ENCODE measurements around the gene SRGAP2B. TPM values are rescaled to one million over a fixed set of nuclear protein-coding genes. Genes with fewer than 3 reads are reported as not detected.
A peak's percentile ranks its signal among the peaks of the same experiment; 100 is the strongest.
"Not testable (repeated sequence)": the region's sequence is repeated elsewhere in the genome, so short reads cannot be mapped to it uniquely, and the experiment has no call there.

The SRGAP2B gene
- polyA plus RNA-seq, 4 donors, result 1.4 to 6.8 (median 4.2) TPM

DNA sequence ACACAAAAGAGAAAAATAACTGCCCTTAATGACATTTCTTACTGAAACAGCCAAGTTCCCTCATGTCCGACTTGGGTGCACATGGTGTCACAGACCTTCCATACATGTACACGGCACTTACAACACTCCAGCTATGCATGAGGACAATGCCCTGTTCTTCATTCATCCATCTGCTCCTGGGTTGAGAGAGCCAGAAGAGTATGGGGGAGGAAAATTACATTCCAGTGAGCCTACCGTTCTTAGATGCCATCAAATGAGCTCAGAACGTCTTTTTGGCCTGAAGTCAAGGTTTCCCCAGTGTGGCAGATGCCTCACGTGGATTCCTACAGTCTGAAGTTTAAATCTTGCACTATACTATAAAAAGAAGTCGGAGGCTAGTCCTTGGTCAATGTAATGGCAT lies 194.3 kb downstream of the SRGAP2B start:
- H3K36me3 ChIP-seq (ENCODE audit: control insufficient read depth in 3 of 3, insufficient read depth in 2 of 3, low read depth in 1 of 3, low read length in 3 of 3); FAIRE-seq; H3K9me3 ChIP-seq (ENCODE audit: control insufficient read depth in 2 of 2, insufficient read depth in 1 of 2, low read depth in 1 of 2, low read length in 1 of 2); H3K27ac ChIP-seq (ENCODE audit: low read depth in 1 of 3, low read length in 2 of 3); H3K4me1 ChIP-seq (ENCODE audit: control insufficient read depth in 3 of 3, insufficient read depth in 2 of 3, low read depth in 1 of 3, low read length in 2 of 3); H3K27me3 ChIP-seq (ENCODE audit: control insufficient read depth in 3 of 3, insufficient read depth in 3 of 3, low read length in 3 of 3); H3K4me3 ChIP-seq (ENCODE audit: low read depth in 1 of 3, low read length in 3 of 3); DNase-seq: not testable (repeated sequence)
- WGBS, 3 donors, result no CpG with 5 or more reads among the region's 6 CpGs

DNA sequence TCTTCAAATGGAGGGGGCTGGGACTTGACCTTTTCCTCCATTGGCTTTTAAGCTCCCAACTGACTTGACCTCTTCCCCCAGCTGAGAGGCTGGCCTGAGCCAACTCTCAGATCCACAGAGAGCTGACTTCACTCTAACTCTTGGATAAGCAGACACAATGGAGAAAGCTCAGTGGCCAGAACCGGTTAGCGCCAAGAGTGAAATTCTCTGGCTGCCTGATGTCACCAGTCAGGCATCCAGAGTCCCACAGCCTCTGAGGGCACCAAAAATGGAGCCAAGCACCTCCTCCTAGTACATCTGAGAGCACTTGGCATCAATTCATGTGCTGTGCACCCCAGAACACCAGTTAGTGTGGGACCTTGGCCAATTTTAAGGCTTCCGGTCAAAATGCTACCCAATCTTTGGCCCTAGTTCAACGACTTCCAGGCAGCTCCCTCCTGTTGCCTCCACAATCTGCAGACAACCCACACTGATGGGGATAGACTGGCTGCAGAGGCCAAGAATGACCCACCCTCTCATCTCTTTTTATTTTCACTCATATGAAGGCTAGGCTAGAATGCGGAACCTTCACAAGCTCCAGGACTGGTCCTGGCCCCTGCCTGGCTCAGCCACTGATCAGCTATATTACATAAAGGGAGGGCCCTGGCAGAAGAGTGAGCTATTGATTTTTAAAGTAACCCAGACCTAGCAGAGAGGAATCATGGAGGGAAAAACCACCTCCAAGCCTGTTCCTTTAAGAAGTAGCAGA lies 200.5 kb downstream of the SRGAP2B start:
- H3K4me1 ChIP-seq (ENCODE audit: control insufficient read depth in 3 of 3, insufficient read depth in 2 of 3, low read depth in 1 of 3, low read length in 2 of 3); DNase-seq; H3K36me3 ChIP-seq (ENCODE audit: control insufficient read depth in 3 of 3, insufficient read depth in 2 of 3, low read depth in 1 of 3, low read length in 3 of 3); FAIRE-seq; H3K27me3 ChIP-seq (ENCODE audit: control insufficient read depth in 3 of 3, insufficient read depth in 3 of 3, low read length in 3 of 3); H3K4me3 ChIP-seq (ENCODE audit: low read depth in 1 of 3, low read length in 3 of 3); H3K27ac ChIP-seq (ENCODE audit: low read depth in 1 of 3, low read length in 2 of 3); H3K9me3 ChIP-seq (ENCODE audit: control insufficient read depth in 2 of 2, insufficient read depth in 1 of 2, low read depth in 1 of 2, low read length in 1 of 2): not testable (repeated sequence)
- no CpG with 5 or more reads among the region's 5 CpGs for WGBS, 3 donors

DNA sequence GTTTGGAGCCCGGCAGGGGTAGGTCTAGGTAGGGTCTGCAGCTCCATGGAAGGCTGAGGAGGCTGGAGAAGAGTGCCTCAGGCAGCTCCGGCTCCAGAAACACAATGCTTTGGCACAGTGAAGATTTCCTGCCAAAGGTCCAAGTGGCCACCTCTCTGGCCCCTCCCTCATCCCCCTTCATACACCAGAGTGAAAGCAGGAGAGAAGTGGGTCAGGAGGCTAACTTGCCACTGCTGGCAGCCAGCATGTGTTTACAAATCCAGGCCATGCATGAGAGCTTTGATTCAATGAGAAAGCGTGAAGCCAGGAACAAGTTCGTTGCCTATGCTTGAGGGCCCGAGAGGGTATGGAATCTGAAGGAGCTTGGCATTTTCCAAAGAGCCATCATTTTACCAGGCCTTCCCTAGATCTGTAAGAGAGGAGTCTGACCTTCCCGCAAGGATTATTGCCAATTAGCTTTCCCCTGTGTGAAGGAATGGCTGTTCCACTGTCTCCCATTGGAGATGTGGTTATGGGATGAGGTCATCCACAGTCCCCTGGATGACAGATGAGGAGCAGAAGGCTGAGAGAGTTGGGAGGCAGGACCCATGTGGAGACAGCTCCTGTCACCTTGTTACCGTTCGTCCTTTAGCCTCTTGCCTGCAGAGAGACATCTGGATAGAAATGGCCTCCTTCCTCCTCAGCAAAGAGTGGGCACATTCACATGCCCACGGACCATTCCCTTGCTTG lies 201.3 kb downstream of the SRGAP2B start:
- H3K4me1 ChIP-seq (ENCODE audit: control insufficient read depth in 3 of 3, insufficient read depth in 2 of 3, low read depth in 1 of 3, low read length in 2 of 3); H3K27ac ChIP-seq (ENCODE audit: low read depth in 1 of 3, low read length in 2 of 3); H3K36me3 ChIP-seq (ENCODE audit: control insufficient read depth in 3 of 3, insufficient read depth in 2 of 3, low read depth in 1 of 3, low read length in 3 of 3); H3K27me3 ChIP-seq (ENCODE audit: control insufficient read depth in 3 of 3, insufficient read depth in 3 of 3, low read length in 3 of 3); FAIRE-seq; DNase-seq; H3K4me3 ChIP-seq (ENCODE audit: low read depth in 1 of 3, low read length in 3 of 3); H3K9me3 ChIP-seq (ENCODE audit: control insufficient read depth in 2 of 2, insufficient read depth in 1 of 2, low read depth in 1 of 2, low read length in 1 of 2): not testable (repeated sequence)
- 78 to 98% (median 81%) methylated on average over 3 of the region's 9 CpGs for WGBS, 3 donors

DNA sequence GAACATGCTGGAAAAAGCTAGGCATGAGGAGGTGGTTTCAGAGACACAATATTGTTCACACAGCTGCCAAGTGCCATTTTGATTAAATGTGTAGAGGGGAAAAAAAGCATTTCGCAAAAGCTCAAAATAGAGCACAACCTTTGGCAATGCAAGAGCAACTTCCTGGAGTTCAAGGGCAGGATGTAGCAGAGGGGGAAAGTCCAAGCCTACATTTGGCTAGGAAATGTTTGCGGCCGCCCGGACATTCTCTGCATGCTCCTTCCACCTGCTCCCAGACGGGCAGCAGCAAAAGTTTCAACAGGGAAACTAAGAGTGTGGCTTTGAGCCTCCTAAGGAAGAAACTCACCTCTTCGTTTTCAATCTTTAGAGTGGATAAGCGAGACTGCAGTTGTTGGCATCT lies 202.1 kb downstream of the SRGAP2B start:
- H3K36me3 ChIP-seq (ENCODE audit: control insufficient read depth in 3 of 3, insufficient read depth in 2 of 3, low read depth in 1 of 3, low read length in 3 of 3); FAIRE-seq; H3K4me1 ChIP-seq (ENCODE audit: control insufficient read depth in 3 of 3, insufficient read depth in 2 of 3, low read depth in 1 of 3, low read length in 2 of 3); H3K27ac ChIP-seq (ENCODE audit: low read depth in 1 of 3, low read length in 2 of 3); H3K9me3 ChIP-seq (ENCODE audit: control insufficient read depth in 2 of 2, insufficient read depth in 1 of 2, low read depth in 1 of 2, low read length in 1 of 2); DNase-seq; H3K4me3 ChIP-seq (ENCODE audit: low read depth in 1 of 3, low read length in 3 of 3); H3K27me3 ChIP-seq (ENCODE audit: control insufficient read depth in 3 of 3, insufficient read depth in 3 of 3, low read length in 3 of 3): not testable (repeated sequence)
- WGBS, 3 donors, result no CpG with 5 or more reads among the region's 7 CpGs

DNA sequence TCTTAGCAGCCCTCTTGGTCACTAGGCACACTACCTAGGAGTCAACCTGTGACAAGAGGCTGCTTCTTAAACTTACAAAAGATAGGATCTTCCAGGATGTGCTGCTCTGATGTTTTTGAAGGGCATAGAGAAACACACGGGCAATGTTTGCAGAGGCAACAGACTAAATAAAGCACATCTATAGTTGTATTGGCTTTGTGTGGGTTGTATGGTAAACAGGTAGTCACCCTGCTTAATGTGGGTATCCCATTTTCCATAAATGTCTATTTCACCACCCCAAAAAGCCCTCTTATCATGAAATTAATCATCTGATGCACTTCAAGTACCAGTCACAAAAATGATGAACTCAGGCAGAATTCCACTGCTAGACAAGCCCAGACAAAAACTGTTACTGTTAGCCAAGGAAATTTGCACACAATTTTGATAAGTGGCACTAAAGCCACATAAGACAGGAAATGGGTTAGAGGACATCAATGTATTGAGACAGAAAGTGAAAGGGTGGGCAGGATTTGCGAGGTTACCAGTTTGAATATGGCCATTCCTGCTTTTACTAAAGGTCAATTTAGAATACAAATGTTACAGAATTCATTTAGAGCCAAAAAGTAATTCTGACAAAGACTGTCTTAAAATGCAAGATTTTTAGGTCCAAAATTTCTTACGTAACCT lies 205.5 kb downstream of the SRGAP2B start:
- not testable (repeated sequence) for H3K9me3 ChIP-seq (ENCODE audit: control insufficient read depth in 2 of 2, insufficient read depth in 1 of 2, low read depth in 1 of 2, low read length in 1 of 2); H3K4me1 ChIP-seq (ENCODE audit: control insufficient read depth in 3 of 3, insufficient read depth in 2 of 3, low read depth in 1 of 3, low read length in 2 of 3); H3K36me3 ChIP-seq (ENCODE audit: control insufficient read depth in 3 of 3, insufficient read depth in 2 of 3, low read depth in 1 of 3, low read length in 3 of 3); H3K27me3 ChIP-seq (ENCODE audit: control insufficient read depth in 3 of 3, insufficient read depth in 3 of 3, low read length in 3 of 3); DNase-seq; FAIRE-seq; H3K27ac ChIP-seq (ENCODE audit: low read depth in 1 of 3, low read length in 2 of 3); H3K4me3 ChIP-seq (ENCODE audit: low read depth in 1 of 3, low read length in 3 of 3)
- no CpG with 5 or more reads among the region's 3 CpGs for WGBS, 3 donors

DNA sequence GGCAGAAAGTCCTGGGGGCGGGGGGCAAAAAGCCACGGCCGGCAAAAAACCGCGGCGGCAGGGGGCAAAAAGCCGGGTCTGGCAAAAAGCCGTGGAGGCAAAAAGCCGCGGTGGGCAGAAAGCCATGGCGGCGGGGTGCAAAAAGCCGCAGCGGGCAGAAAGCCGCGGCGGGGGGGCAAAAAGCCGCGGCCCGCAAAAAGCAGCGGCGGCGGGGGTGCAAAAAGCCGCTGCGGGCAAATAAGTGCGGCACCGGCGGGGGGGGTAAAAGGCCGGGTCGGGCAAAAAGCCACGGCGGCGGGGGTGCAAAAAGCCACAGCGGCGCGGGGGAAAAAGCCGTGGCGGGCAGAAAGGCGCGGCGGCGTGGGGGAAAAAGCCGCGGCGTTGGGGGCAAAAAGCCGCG lies 212.1 kb downstream of the SRGAP2B start:
- peak in 1 of 2 donors; percentile 8 for DNase-seq
- peak overlapping the region; percentile 1 to 56 (median 19) for H3K4me3 ChIP-seq (ENCODE audit: low read depth in 1 of 3, low read length in 3 of 3)
- H3K4me1 ChIP-seq (ENCODE audit: control insufficient read depth in 3 of 3, insufficient read depth in 2 of 3, low read depth in 1 of 3, low read length in 2 of 3); H3K27me3 ChIP-seq (ENCODE audit: control insufficient read depth in 3 of 3, insufficient read depth in 3 of 3, low read length in 3 of 3); H3K9me3 ChIP-seq (ENCODE audit: control insufficient read depth in 2 of 2, insufficient read depth in 1 of 2, low read depth in 1 of 2, low read length in 1 of 2); H3K36me3 ChIP-seq (ENCODE audit: control insufficient read depth in 3 of 3, insufficient read depth in 2 of 3, low read depth in 1 of 3, low read length in 3 of 3); H3K27ac ChIP-seq (ENCODE audit: low read depth in 1 of 3, low read length in 2 of 3); FAIRE-seq: not testable (repeated sequence)
- WGBS, 3 donors, result 0 to 1% (median 1%) methylated on average over 17 to 47 of the region's 47 CpGs

DNA sequence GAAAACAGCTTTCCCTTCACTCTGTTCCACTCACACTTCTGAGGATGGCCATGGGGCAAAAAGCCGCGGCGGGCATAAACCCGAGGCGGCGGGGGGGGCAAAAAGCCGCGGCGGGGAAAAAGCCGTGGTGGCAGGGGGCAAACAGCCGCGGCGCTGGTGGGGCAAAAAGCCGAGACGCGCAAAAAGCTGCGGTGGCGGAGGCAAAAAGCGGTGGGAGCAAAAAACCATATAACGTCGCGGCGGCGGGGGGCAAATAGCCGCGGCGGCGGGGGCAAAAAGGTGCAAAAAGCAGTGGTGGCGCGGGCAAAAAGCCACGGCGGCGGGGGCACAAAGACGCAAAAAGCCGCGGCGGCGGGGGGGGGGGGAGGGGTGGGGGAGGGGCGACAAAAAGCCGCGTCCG lies 212.8 kb downstream of the SRGAP2B start:
- H3K4me3 ChIP-seq (ENCODE audit: low read depth in 1 of 3, low read length in 3 of 3); H3K36me3 ChIP-seq (ENCODE audit: control insufficient read depth in 3 of 3, insufficient read depth in 2 of 3, low read depth in 1 of 3, low read length in 3 of 3); FAIRE-seq; H3K9me3 ChIP-seq (ENCODE audit: control insufficient read depth in 2 of 2, insufficient read depth in 1 of 2, low read depth in 1 of 2, low read length in 1 of 2); DNase-seq; H3K27me3 ChIP-seq (ENCODE audit: control insufficient read depth in 3 of 3, insufficient read depth in 3 of 3, low read length in 3 of 3); H3K4me1 ChIP-seq (ENCODE audit: control insufficient read depth in 3 of 3, insufficient read depth in 2 of 3, low read depth in 1 of 3, low read length in 2 of 3); H3K27ac ChIP-seq (ENCODE audit: low read depth in 1 of 3, low read length in 2 of 3): not testable (repeated sequence)
- WGBS, 3 donors, result 0 to 1% (median 0%) methylated on average over 6 to 17 of the region's 42 CpGs

DNA sequence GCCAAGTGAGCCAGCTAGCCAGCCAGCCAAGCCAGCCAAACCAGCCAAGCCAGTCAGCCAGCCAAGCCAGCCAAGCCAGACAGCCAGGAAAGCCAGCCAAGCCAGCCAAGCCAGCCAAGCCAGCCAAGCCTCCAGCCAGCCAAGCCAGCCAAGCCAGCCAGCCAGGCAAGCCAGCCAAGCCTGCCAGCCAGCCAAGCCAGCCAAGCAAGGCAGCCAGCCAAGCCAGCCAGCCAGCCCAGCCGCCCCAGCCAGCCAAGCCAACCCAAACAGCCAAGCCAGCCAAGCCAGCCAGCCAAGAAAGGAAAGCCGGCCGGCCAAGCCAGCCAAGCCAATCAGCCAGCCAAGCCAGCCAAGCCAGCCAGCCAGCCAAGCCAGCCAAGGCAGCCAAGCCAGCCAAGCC lies 236.5 kb downstream of the SRGAP2B start:
- FAIRE-seq; H3K4me3 ChIP-seq (ENCODE audit: low read depth in 1 of 3, low read length in 3 of 3); H3K9me3 ChIP-seq (ENCODE audit: control insufficient read depth in 2 of 2, insufficient read depth in 1 of 2, low read depth in 1 of 2, low read length in 1 of 2); H3K36me3 ChIP-seq (ENCODE audit: control insufficient read depth in 3 of 3, insufficient read depth in 2 of 3, low read depth in 1 of 3, low read length in 3 of 3); H3K27ac ChIP-seq (ENCODE audit: low read depth in 1 of 3, low read length in 2 of 3); DNase-seq; H3K27me3 ChIP-seq (ENCODE audit: control insufficient read depth in 3 of 3, insufficient read depth in 3 of 3, low read length in 3 of 3); H3K4me1 ChIP-seq (ENCODE audit: control insufficient read depth in 3 of 3, insufficient read depth in 2 of 3, low read depth in 1 of 3, low read length in 2 of 3): not testable (repeated sequence)
- WGBS, 3 donors, result 58 to 83% (median 81%) methylated on average over 3 of the region's 3 CpGs
